Panc1 (cell line): ENCODE results near the gene FIBCD1. TPM values are rescaled to one million over a fixed set of nuclear protein-coding genes. Genes with fewer than 3 reads are reported as not detected.

Experiments used
- ATAC-seq: fragments of 200-7000 bp; cut with Tn5 transposase; 2 replicates; pipeline ENCODE4 v1.9.1; 2020; ENCODE audit warnings: mild to moderate bottlenecking, moderate library complexity
- BruUV-seq: library from RNA; stranded (reverse); fragments of 400-500 nt; replicated peaks from 2 replicates; lab custom pipeline; 2021; lab: Mats Ljungman, UMichigan
- CTCF ChIA-PET: fragments of 300-600 bp; sonication (Branson Sonifier 250); formaldehyde crosslinking; loops from one replicate; lab custom pipeline; 2022; ENCODE audit warnings: antibody characterized with exemption; lab: Charles Lee
- POLR2A ChIA-PET: fragments of 300-600 bp; sonication (Branson Sonifier 250); formaldehyde crosslinking; loops from one replicate; lab custom pipeline; 2022; ENCODE audit warnings: antibody characterized with exemption; lab: Charles Lee
- DNase-seq: peaks from one replicate; pipeline ENCODE4 v3.0.0-alpha.2; 2010; ENCODE audit warnings: low read depth, low spot score
- H3K27ac ChIP-seq: 2 replicates; pipeline ENCODE4 v1.5.1; 2011; ENCODE audit warnings: mild to moderate bottlenecking, low read length, inconsistent platforms
- H3K27me3 ChIP-seq: fragments of 200-500 bp; sonication (Bioruptor generic); 2 replicates; pipeline ENCODE4 v1.6.0; 2014; ENCODE audit warnings: low read length, inconsistent platforms; ENCODE audit not compliant: control insufficient read depth, insufficient read depth
- H3K36me3 ChIP-seq: fragments of 200-500 bp; sonication (Bioruptor generic); 2 replicates; pipeline ENCODE4 v1.5.1; 2014; ENCODE audit warnings: inconsistent platforms, mild to moderate bottlenecking, low read length, moderate library complexity; ENCODE audit not compliant: control insufficient read depth, insufficient read depth
- H3K4me1 ChIP-seq: 2 replicates; pipeline ENCODE4 v1.5.1; 2011; ENCODE audit warnings: inconsistent platforms, mild to moderate bottlenecking, low read length, moderate library complexity; ENCODE audit not compliant: control insufficient read depth, insufficient read depth
- H3K4me3 ChIP-seq, 2 experiments: 2 replicates each; pipeline ENCODE4 v1.5.1; 2011 to 2012; ENCODE audit warnings: low read depth in 2 of 2, low read length in 2 of 2, mild to moderate bottlenecking in 2 of 2, inconsistent platforms in 1 of 2, moderate library complexity in 1 of 2
- H3K9me3 ChIP-seq: fragments of 200-500 bp; sonication (Bioruptor generic); 2 replicates; pipeline ENCODE4 v1.5.1; 2014; ENCODE audit warnings: low read depth, mild to moderate bottlenecking, inconsistent platforms, low read length, moderate library complexity; ENCODE audit not compliant: control insufficient read depth, insufficient read depth
- CTCF ChIP-seq: fragments of 450-650 bp; IDR thresholded peaks from 2 replicates; pipeline ENCODE4 v1.5.1; 2017; ENCODE audit warnings: mild to moderate bottlenecking
- POLR2AphosphoS5 ChIP-seq: IDR thresholded peaks from 2 replicates; pipeline ENCODE4 v1.6.1; 2012; ENCODE audit warnings: mild to moderate bottlenecking, low read depth, low read length, moderate library complexity
- SIN3A ChIP-seq: IDR thresholded peaks from 2 replicates; pipeline ENCODE4 v1.6.1; 2012; ENCODE audit warnings: low read depth, mild to moderate bottlenecking, low read length, moderate library complexity, borderline replicate concordance; ENCODE audit not compliant: insufficient read depth
- TCF7L2 ChIP-seq: IDR thresholded peaks from 2 replicates; pipeline ENCODE4 v1.6.1; 2011; ENCODE audit warnings: mild to moderate bottlenecking, low read depth, low read length, inconsistent platforms
- in situ Hi-C: cut with HindIII; loops from 2 replicates; pipeline ENCODE4 v1.10.0; 2016; ENCODE audit warnings: low sequenced_read_pairs, low pct_unique_long_range_greater_than_20kb
- intact Hi-C: fragments of 100-400 bp; cut with micrococcal nuclease; formaldehyde crosslinking; loops from one replicate; pipeline ENCODE4 v1.10.0; 2022; ENCODE audit not compliant: unreplicated experiment
- total RNA-seq: library from RNA; stranded (reverse); gene quantifications from one replicate; pipeline ENCODE4 v1.2.1, GENCODE V29; 2021; ENCODE audit not compliant: unreplicated experiment
- TF ChIP-seq, protein P1 (sequence below), 2 experiments: IDR thresholded peaks; 2 replicates each; pipeline ENCODE4 v1.6.1; 2011 to 2012; ENCODE audit warnings: low read depth in 2 of 2, control low read depth in 1 of 2, low read length in 1 of 2, mild to moderate bottlenecking in 1 of 2, moderate library complexity in 1 of 2; ENCODE audit not compliant: insufficient read depth in 1 of 2

Gene FIBCD1
- total RNA-seq, 1 experiment from 2014 or later: 16.3 TPM

DNA sequence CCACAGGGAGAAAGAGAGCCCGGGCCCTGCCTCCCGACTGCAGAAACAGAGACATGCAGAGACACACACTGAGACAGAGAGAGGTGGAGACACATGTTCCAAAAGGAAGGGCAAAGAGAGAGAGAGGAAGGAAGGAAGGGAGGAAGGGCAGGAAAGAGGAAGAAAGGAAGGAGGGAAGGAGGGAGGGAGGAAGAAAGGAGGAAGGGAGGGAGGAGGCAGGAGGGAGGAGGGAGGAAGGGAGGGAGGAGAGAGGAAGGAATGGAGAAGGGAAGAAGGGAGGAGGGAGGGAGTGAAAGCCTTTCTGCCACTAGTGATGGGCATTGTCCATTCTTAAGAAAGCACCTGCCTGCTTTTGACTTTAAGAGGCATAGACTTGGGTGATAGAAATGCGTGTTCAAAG lies 31.8 kb upstream of the FIBCD1 start:
- ATAC-seq: no peak
- TF ChIP-seq, protein P1, sequence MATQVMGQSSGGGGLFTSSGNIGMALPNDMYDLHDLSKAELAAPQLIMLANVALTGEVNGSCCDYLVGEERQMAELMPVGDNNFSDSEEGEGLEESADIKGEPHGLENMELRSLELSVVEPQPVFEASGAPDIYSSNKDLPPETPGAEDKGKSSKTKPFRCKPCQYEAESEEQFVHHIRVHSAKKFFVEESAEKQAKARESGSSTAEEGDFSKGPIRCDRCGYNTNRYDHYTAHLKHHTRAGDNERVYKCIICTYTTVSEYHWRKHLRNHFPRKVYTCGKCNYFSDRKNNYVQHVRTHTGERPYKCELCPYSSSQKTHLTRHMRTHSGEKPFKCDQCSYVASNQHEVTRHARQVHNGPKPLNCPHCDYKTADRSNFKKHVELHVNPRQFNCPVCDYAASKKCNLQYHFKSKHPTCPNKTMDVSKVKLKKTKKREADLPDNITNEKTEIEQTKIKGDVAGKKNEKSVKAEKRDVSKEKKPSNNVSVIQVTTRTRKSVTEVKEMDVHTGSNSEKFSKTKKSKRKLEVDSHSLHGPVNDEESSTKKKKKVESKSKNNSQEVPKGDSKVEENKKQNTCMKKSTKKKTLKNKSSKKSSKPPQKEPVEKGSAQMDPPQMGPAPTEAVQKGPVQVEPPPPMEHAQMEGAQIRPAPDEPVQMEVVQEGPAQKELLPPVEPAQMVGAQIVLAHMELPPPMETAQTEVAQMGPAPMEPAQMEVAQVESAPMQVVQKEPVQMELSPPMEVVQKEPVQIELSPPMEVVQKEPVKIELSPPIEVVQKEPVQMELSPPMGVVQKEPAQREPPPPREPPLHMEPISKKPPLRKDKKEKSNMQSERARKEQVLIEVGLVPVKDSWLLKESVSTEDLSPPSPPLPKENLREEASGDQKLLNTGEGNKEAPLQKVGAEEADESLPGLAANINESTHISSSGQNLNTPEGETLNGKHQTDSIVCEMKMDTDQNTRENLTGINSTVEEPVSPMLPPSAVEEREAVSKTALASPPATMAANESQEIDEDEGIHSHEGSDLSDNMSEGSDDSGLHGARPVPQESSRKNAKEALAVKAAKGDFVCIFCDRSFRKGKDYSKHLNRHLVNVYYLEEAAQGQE (IDR thresholded peaks at IDR 0.05; ENCODE audit: insufficient read depth in 1 of 2, low read depth in 2 of 2, low read length in 1 of 2): no peak
- TF ChIP-seq TCF7L2 (no peak), POLR2AphosphoS5 (no peak), CTCF (no peak), SIN3A (no peak)

DNA sequence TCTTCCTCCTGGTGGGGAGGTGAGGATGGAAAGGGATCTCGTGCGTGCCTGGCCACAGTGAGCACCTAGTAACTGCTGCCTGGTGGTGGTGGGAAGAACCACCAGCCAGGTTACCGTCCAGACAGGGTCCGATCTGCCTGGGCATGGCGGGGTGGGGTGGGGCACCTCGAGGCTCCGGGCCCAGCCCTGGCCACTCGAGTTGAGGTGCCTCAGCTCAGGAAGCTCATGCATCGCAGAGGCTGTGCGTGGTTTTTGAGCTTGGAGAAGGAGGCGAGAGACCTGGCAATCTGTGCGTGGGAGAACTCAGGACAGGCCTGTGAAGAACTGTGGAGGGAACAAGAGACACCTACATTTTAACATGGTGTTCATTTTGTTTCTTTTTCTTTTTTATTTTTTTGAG lies 31.0 kb upstream of the FIBCD1 start:
- no peaks in the 10 kb centered on the region for H3K27me3 ChIP-seq
- DNase-seq (no peak), ATAC-seq (no peak)
- H3K27ac ChIP-seq: no peak overlapping the region
- TF ChIP-seq POLR2AphosphoS5: no peak
- TF ChIP-seq SIN3A: no peak
- TF ChIP-seq CTCF: no peak
- TF ChIP-seq TCF7L2: no peak
- TF ChIP-seq, protein P1 (IDR thresholded peaks at IDR 0.05; ENCODE audit: insufficient read depth in 1 of 2, low read depth in 2 of 2, low read length in 1 of 2): no peak
- in situ Hi-C loops: no loop called here
- no peaks in the 10 kb centered on the region for H3K36me3 ChIP-seq
- ChIA-PET CTCF (no interaction called here), POLR2A (no interaction called here)
- no peaks in the 10 kb centered on the region for H3K4me1 ChIP-seq
- H3K9me3 ChIP-seq: no peaks in the 10 kb centered on the region
- intact Hi-C loops: no loop called here
- H3K4me3 ChIP-seq: no peak overlapping the region
- BruUV-seq: no TSS peak

More for the DNA sequence above, 31.8 kb upstream of the FIBCD1 start:
- CTCF ChIA-PET: no interaction called here
- Histone ChIP-seq H3K27ac (no peak overlapping the region), H3K4me1 (no peaks in the 10 kb centered on the region), H3K27me3 (no peaks in the 10 kb centered on the region), H3K4me3 (no peak overlapping the region), H3K36me3 (no peaks in the 10 kb centered on the region), H3K9me3 (no peaks in the 10 kb centered on the region)
- in situ Hi-C loops (no loop called here), intact Hi-C loops (no loop called here)
- no TSS peak for BruUV-seq
- POLR2A ChIA-PET: no interaction called here
- DNase-seq: no peak
